Parietal lobe (tissue), 1 donor: ENCODE results near the gene SF3A1. TPM values are rescaled to one million over a fixed set of nuclear protein-coding genes. Genes with fewer than 3 reads are reported as not detected.

Source experiments
- total RNA-seq: library from RNA; depleted of rRNA; stranded (reverse); fragments of >200 nt; gene quantifications from one replicate; pipeline ENCODE4 v1.2.3, GENCODE V29; 2014

Gene SF3A1, protein sequence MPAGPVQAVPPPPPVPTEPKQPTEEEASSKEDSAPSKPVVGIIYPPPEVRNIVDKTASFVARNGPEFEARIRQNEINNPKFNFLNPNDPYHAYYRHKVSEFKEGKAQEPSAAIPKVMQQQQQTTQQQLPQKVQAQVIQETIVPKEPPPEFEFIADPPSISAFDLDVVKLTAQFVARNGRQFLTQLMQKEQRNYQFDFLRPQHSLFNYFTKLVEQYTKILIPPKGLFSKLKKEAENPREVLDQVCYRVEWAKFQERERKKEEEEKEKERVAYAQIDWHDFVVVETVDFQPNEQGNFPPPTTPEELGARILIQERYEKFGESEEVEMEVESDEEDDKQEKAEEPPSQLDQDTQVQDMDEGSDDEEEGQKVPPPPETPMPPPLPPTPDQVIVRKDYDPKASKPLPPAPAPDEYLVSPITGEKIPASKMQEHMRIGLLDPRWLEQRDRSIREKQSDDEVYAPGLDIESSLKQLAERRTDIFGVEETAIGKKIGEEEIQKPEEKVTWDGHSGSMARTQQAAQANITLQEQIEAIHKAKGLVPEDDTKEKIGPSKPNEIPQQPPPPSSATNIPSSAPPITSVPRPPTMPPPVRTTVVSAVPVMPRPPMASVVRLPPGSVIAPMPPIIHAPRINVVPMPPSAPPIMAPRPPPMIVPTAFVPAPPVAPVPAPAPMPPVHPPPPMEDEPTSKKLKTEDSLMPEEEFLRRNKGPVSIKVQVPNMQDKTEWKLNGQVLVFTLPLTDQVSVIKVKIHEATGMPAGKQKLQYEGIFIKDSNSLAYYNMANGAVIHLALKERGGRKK
- total RNA-seq: 47.3 TPM

DNA sequence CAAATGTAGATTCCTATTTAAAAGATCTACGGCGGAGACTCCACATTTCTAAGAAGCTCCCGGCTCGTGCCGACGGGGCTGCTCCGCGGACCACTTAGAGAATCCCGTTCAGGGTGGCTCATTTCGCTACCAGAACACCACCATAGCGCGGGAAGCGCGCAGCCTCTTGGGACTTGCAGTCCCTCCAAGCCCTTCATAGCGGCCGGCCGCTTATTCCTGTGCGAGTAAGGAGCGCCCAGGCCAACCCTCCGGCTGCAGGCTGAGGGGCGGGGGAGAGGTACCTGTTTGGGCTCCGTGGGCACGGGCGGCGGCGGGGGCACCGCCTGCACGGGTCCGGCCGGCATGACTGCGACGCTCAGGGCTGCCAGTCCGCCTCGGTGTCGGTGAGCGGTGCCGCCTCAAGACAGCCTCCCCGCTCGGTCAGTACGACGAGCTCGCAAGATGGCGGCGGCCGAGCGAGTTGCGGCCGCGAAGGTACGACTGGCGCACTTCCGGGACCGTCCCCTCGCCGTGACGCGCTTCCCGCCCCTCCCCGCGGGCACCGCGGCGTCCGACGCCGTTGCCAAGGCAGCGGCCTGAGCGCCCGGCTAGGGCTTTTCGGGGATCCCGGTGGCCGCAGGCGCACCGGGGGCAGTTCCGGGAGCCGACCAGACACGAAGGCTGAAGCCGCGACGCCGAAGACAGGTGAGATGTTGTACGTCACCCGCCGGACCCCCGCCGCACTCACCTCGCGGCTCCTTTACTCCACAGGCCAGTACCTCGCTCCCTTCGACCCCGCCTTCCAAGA lies at the start of gene SF3A1, which contains the start of gene CCDC157:
SF3A1 (minus strand) TSS at position 446 of the 787 bp plus-strand sequence; CDS start at position 344, 102 bp downstream.
CCDC157 (plus strand) TSS at position 559 of the 787 bp plus-strand sequence. CDS start 8,994 bp downstream, outside the sequence.

DNA sequence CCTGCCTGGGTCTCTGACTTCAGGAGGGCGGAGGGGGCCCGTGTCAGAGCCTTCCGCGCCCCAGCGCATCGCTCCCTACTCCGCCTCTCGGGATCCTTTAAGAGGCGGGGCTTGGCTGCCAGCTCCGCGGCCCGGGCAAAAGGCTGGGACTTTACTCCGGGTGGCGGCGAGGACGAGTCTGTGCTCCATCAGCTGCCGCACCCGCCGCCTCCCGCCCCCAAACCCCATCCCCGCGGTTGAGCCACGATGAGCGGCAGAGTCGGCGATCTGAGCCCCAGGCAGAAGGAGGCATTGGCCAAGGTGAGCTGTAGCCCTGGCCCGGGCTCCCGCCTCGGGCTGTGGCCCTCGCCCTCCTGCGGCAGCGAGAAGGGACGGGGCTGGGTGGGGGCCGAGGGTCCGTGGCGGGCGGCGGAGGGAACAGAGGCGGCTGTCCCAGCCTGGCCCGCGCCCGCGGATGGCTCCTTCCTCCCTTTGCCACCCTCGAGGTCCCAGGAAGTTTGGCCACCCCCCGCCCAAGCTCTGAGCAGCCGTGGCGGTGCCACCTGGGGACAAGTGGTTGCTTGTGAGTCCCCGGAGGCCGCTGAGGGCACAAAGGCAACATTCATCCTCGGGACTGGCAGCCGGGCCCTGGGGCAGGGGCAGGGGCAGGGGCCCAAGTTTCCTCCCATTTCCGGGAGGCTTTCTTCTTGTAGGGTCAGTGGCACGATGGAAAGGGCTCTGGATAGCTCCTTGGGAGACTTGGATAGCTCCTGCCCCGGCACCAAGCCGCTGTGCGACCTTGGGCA lies 40.4 kb upstream of the SF3A1 start, which contains the start of gene SEC14L2:
SEC14L2 (plus strand) TSS at position 148 of the 785 bp plus-strand sequence; CDS start at position 247, 99 bp downstream.

DNA sequence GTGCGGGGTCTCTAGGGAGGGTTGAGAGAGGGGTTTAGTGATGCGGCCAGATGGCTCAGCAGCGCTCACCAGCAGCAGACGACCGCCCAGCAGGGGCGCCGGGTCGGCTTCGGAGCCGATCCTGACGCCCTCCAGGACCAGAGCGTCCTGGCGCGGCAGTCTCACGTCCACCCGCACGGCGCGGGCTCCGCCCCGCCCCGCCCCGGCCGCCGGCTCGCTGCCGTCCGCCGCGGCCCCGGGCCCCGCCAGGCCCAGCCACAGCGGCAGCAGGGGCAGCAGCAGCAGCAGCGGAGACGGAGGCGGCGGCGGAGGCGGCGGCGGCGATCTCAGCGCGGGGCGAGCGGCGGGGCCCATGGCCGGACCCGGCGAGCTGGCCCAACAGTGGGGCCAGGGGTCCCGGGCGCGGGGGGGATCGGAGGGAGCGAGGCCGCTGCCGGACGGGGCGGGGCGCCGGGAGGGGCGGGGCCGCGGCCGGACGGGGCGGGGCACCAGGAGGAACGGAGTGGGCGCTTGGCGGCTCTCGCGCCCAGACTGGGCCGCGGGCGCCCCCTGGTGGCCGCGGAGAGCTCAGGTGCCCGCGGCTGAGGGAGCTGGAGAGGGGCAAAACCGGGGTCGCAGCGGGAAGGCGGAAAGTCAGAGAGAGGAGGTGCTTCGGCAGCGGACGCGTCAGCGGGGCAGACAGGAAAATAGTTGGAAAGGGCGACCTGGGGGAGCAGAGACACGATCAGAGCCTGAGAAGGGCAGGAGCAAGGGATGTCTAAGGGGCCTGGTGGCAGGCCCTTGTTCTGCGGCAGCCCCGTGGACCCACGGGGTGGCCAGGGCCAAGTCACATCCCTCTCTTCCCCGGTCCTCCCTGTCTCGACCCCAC lies 30.5 kb upstream of the SF3A1 start, which contains the start of gene RNF215:
RNF215 (minus strand) TSS at position 452 of the 868 bp plus-strand sequence; CDS start at position 354, 98 bp downstream.

DNA sequence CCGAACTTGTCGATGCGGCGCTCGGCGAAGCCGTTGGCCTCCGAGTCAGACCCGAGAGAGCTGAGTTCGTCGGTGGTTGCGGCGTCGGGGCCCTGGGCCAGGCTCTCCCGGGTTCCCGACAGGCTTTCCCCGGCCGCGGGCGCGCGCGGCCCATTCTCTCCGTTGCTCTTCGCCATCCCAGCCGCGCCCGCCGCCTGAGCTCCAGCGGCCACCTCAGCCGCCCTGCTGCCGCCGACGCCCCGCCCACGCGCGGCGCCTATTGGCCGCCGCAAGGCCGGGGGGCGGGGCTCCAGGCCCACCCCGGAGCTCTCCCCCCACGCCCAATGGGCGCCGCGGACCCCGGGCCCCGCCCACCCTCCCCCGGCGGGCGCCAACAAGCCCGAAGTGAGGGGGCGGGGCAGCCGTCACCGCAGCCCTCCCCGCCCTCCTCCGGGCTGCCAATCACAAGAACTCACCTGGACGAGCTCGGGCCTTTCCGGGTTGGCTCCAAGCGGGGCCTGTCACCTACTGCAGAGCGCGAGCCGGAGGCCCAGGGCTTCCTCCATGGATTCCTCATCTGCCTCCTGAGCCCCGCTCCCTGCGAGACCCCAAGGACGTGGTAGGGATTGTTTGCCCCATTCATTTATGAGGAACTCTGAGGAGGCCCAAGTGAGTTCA lies 29.9 kb downstream of the SF3A1 start, which contains the start of gene TBC1D10A:
TBC1D10A (minus strand) TSS at position 236 of the 657 bp plus-strand sequence; CDS start at position 176, 60 bp downstream.

DNA sequence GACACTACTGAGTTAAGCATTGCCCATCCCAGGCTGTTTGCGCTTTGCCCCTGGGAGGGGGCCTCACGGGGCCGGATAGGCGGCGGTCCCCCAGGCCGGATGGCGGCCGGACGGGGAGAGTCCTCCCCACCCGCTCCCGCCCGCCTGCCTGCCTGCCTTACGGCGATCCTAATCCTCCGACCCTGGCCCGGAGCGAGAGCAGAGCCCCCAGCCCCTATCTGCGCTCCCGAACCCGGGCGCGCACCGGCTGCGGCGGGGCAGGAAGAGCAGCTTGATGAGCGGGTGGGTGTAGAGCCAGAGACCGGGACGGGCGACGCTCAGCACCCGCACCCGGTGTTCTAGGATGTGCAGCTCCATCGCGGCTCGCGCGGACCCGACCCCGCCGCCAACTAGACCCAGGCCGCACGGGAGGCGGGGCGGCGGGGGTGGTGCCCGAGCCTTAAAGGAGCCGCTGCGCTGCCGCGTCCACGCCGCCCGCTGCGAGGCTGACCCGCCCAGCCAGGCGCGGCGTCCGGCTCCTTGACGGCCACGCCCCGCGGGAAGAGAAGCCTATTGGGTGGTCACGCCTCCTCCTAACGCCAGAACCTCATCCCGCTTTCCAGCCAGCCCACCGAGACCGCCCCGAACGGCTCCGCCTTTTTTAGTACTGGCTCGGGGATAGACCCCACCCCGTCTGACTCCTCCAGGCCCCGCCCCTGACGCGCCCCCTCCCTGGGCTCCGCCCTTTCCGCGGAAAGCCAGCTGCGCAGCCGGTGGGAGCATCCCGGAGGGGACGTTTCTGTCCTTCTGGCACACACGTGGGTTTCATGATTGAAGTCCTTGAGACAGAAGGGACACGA lies 67.3 kb downstream of the SF3A1 start, which contains the start of gene CASTOR1:
CASTOR1 (minus strand) TSS at position 365 of the 839 bp plus-strand sequence; CDS start at position 357, 8 bp downstream.

Other genes with a start within 250 kb of the SF3A1 start
- under 0.01 TPM for gene LIF, start 110.1 kb downstream of the SF3A1 start, total RNA-seq
- gene OSM, start 90.0 kb downstream of the SF3A1 start, total RNA-seq: not detected
- 3.8 TPM for gene CASTOR1, start 67.4 kb downstream of the SF3A1 start, total RNA-seq
- 13.1 TPM for gene TBC1D10A, start 30.0 kb downstream of the SF3A1 start, total RNA-seq
- 9.4 TPM for gene CCDC157, start 113 bp upstream of the SF3A1 start, total RNA-seq
- gene RNF215, start 30.5 kb upstream of the SF3A1 start, total RNA-seq: 28.5 TPM
- gene SEC14L2, start 40.1 kb upstream of the SF3A1 start, total RNA-seq: 14.1 TPM
- gene MTFP1, start 68.9 kb upstream of the SF3A1 start, total RNA-seq: 0.94 TPM
- gene SEC14L3, start 115.1 kb upstream of the SF3A1 start, total RNA-seq: not detected
- not detected for gene SEC14L4, start 148.8 kb upstream of the SF3A1 start, total RNA-seq
- 0.31 TPM for gene SEC14L6, start 189.8 kb upstream of the SF3A1 start, total RNA-seq
- 1.6 TPM for gene GAL3ST1, start 217.8 kb upstream of the SF3A1 start, total RNA-seq
- 61.7 TPM for gene PES1, start 235.0 kb upstream of the SF3A1 start, total RNA-seq